Glomerular visceral epithelial cell (primary cell): Measurements from ENCODE around the gene XRCC5.

Source experiments
- DNase-seq: peaks from one replicate; pipeline ENCODE4 v3.0.0-alpha.2; 2016; ENCODE audit errors: extremely low spot score

The XRCC5 gene

GRCh38 chr2:216229277-216229914 lies 120.2 kb downstream of the XRCC5 start:
- no peak for DNase-seq

GRCh38 chr2:216231867-216232266 lies 122.7 kb downstream of the XRCC5 start:
- no peak for DNase-seq

DNA sequence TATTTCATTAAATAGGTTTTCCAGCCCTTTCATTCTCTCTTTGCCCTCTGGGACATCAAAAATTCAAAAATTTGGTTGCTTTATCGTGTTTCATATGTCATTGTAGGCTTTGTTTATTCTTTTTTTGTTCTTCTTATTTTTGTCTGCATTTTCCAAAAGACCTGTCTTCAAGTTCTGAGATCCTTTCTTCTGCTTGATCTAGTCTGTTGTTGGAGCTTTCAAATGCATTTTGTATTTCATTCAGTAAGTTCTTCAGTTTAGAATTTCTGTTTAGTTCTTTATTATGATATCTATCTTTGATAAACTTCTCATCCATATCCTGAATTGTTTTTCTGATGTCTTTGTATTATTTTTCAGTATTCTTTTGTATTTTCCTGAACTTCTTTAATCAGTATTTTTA lies 123.6 kb downstream of the XRCC5 start:
- no peak for DNase-seq

- no peak for DNase-seq
Observed at GRCh38 chr2:216233281-216233995, 124.3 kb downstream of the XRCC5 start.

GRCh38 chr2:216234106-216234505 lies 125.0 kb downstream of the XRCC5 start:
- no peak for DNase-seq

- DNase-seq, result no peak
Observed at GRCh38 chr2:216235462-216235861, 126.3 kb downstream of the XRCC5 start.

GRCh38 chr2:216235896-216236295 lies 126.7 kb downstream of the XRCC5 start:
- DNase-seq, result no peak

- no peak for DNase-seq
Observed at GRCh38 chr2:216236486-216236885, 127.3 kb downstream of the XRCC5 start.

DNA sequence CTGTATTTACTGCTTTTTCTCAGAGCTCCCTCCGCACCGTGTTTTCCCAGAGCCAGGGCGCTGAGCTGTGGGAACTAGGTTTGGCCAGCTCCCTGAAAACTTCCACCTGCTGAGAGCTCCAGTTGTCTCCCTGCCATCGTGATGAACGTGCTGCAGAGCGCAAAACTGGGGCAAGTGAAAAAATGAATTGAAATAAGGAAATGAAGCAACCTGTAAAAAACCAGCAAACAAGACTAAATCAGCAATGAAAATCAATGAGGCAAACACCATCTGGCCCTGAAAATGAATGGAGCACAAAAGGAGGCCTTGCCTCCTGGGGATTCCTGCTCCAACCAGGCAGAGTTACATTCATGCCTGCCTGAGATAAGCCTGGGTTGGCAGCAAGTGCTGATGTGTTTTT lies 133.2 kb downstream of the XRCC5 start:
- no peak for DNase-seq

DNA sequence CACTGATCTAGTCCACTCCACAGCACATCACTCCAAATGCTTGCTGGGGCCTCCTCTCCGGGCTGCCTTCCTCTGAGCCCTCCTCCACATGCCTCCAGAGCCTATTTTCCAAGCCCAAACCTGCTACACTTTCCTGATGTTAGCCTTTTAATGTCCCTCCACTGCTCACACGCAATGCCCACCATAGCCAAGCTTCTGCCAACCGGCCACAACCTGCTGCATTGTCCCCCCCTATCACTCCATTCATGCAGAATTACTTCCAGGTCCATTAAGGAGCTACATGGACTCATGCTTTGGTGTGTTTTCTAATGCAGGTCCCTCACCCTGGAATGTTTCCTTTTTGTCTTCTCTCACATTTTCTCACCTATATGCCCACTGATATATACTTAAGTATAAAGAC lies 133.9 kb downstream of the XRCC5 start:
- no peak for DNase-seq

DNA sequence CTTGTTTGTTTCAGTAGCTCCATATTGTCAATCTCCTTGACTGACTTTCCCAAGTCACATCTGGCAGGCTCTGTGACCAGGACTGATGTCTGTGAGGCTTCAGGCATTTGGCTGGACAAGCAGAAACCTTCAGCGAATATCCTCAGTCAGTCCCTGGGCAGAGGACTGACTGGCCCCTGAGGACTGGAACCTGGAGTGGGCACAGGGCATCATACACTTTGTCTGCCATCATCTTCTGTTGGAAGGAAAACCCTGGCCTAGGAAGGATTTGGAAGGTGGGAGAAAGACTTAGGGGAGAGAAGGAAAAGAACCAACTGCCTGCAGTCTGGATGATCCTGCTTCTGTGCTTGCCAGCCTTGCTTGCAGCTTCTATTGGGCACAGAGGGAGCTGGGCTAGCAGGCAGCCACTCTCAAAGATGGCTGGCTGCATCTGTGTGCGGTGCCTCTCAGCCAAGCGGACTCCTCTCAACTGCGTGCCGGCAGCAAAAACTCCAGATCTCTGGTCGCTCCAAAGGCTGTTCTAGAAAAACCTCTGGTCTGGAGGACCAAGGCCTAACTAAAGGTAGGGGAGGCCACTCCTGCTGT lies 136.3 kb downstream of the XRCC5 start:
- DNase-seq, result no peak

GRCh38 chr2:216246766-216247165 lies 137.6 kb downstream of the XRCC5 start:
- no peak for DNase-seq
